ENCODE results near the gene LYZL6. TPM values are rescaled to one million over a fixed set of nuclear protein-coding genes. Genes with fewer than 3 reads are reported as not detected.
"Not testable (repeated sequence)": the region's sequence is repeated elsewhere in the genome, so short reads cannot be mapped to it uniquely, and the experiment has no call there.

LYZL6 gene
- total RNA-seq, 2 donors from 2014 or later: not detected

- Mint-ChIP-seq H3K9me3 (no peaks in the 10 kb centered on the region), H3K36me3 (no peaks in the 10 kb centered on the region), H3K27ac (peak overlapping the region in 1 of 2 donors; percentile 61)
- ATAC-seq: peak; percentile 73 to 87
- peak in 1 of 2 donors; percentile 21 for DNase-seq (ENCODE audit: low spot score in 2 of 2)
Measured at GRCh38 chr17:35898283-35899070, 45.0 kb downstream of the LYZL6 start.

GRCh38 chr17:35897772-35898171 lies 45.7 kb downstream of the LYZL6 start:
- not testable (repeated sequence) for H3K36me3 Mint-ChIP-seq; DNase-seq (ENCODE audit: low spot score in 2 of 2)
- peak; percentile 15 to 63 for ATAC-seq

DNA sequence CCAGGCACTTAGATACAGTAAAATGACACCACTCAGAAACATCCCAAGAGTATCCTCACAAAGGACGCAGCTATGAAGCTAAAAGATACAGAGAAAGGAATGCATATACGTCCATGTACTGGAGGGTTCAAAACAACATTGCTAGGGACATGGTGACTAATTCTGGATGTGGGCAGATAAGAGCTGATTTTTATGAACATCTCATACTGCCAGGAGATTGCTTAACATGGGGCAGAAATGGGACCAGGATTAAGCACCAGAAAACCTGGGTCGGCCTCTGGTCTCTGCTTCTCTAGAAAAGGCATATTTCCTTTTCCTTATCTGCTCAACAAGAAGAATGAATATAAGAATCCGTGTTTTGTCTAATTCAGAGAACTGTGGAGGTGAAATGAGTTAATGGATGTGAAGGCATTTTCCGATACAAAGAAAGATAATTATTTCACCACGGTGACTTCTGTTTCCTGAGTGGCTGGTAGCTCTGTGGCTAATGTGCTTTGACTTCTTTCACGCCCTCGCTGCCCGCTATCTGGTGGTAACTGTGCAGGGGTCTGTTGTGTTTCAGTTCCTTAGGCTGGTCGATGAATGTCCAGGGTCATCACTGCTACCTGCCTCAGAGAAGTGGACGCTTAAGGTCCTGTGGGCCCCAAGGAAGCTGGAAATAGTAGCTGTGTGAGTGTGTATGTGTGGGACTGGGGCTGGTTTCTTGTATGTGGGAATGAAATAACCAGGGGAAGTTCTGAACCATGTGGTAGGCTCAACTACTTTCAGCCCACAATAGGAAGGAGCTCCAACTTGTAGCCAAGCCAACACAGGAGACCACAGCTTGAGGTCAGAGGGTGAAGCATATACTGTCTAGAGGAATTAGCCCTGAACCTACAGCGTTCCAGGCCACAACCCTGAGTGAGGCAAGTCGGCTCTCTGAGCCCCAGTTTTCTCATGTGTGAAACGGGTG lies 47.6 kb downstream of the LYZL6 start:
- H3K9me3 Mint-ChIP-seq: no peaks in the 10 kb centered on the region
- no peaks in the 10 kb centered on the region for H3K36me3 Mint-ChIP-seq
- peak in 1 of 2 donors; percentile 59 for DNase-seq (ENCODE audit: low spot score in 2 of 2)
- peak; percentile 31 to 73 for ATAC-seq
- H3K27ac Mint-ChIP-seq: no peak overlapping the region

More at GRCh38 chr17:35897772-35898171, 45.7 kb downstream of the LYZL6 start:
- not testable (repeated sequence) for H3K27ac Mint-ChIP-seq, H3K9me3 Mint-ChIP-seq

- no peaks in the 10 kb centered on the region for H3K36me3 Mint-ChIP-seq
- DNase-seq (ENCODE audit: low spot score in 2 of 2): no peak
- no peak overlapping the region for H3K27ac Mint-ChIP-seq
Measured at GRCh38 chr17:35894206-35894605, 49.3 kb downstream of the LYZL6 start.

DNA sequence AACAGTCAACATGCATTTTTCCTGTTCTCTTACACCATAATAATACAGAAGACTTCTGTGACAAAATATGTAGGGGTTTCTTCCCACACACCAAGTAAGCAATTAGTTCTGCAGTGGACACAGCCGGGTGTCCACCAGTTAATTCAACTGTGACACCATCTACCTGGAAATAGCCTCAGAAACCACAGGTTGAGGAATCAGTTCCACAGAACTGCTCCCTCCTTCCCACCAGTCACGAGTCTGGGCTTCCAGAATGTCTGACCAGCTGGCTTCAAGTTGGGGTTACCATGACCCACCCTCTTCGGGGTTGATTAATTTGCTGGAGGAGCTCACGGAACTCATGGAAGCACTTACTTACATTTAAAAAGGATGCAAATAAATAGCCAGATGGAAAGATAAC lies 49.8 kb downstream of the LYZL6 start:
- Mint-ChIP-seq H3K36me3 (no peaks in the 10 kb centered on the region), H3K9me3 (no peaks in the 10 kb centered on the region), H3K27ac (no peak overlapping the region)
- ATAC-seq: no peak
- DNase-seq (ENCODE audit: low spot score in 2 of 2): no peak

More at GRCh38 chr17:35894206-35894605, 49.3 kb downstream of the LYZL6 start:
- ATAC-seq: no peak
- no peaks in the 10 kb centered on the region for H3K9me3 Mint-ChIP-seq

DNA sequence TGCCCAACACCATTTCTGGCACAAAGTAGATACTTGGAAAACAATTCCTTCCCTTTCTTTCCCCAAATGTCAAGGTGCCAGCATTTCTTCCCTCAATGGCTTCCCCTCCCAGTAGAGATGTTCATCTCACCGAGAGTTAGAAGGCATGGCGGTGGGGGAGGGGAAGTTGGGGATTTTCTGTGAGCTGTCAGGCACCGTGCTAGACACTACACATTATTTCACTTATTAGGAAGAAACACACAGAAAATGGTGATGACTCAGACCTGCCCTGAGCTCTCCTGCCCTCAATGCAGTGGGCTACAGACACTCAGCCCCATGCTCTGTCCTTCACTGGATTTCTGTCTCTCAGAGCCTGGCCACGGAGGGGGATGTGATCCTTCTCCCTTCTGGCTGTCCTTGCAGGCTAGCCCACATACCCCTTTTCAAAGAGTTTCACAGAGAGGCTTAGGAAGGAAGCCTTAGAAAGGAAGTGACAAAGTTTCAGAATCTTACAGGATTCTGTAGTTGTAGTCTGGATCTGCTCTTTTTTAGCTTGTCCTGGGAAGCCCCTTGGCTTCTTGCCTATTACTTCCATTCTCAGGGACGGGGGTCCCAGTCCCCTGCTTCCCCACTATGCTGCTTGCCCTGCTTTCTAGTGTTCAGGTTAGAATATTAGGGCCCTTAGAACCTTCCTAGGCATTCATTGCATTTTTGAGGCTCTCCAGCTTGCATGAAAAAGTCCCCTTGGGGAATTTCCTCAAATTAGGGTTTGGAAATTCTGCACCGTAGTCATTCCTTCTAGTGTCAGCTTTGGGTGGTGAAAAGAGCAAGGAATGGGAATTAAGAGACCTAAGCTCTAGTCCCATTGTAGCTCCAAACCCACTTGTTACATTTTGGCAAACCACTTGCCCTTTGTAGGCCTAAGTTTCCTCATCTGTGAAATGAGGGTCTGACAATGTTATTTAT lies 51.1 kb downstream of the LYZL6 start:
- peak; percentile 50 to 61 for ATAC-seq
- no peaks in the 10 kb centered on the region for H3K36me3 Mint-ChIP-seq
- peak in 1 of 2 donors; percentile 26 for DNase-seq (ENCODE audit: low spot score in 2 of 2)
- H3K9me3 Mint-ChIP-seq: no peaks in the 10 kb centered on the region
- H3K27ac Mint-ChIP-seq: peak overlapping the region in 1 of 2 donors; percentile 30

DNA sequence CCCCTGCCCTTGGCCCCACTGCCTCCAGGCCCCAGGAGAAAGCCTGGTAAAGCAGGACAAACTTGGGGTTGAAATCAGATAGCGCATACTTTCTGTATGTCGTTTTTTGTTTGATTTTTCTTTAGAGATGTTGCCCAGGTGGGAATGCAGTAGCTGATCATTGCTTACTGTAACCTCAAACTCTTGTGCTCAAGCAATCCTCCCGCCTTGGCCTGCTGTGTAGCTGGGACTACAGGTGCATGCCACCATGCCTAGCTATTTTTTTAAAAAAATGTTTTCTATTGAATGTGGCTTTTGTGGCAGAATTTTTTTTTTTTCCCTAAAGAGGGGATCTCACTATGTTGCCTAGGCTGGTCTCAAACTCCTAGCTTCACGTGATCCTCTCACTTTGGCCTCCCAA lies 52.2 kb downstream of the LYZL6 start:
- no peak overlapping the region for H3K27ac Mint-ChIP-seq
- DNase-seq (ENCODE audit: low spot score in 2 of 2) (no peak), ATAC-seq (no peak)
- no peaks in the 10 kb centered on the region for H3K9me3 Mint-ChIP-seq
- no peaks in the 10 kb centered on the region for H3K36me3 Mint-ChIP-seq

- H3K36me3 Mint-ChIP-seq: no peaks in the 10 kb centered on the region
- DNase-seq (ENCODE audit: low spot score in 2 of 2): no peak
- peak; percentile 35 to 66 for ATAC-seq
- H3K9me3 Mint-ChIP-seq: no peaks in the 10 kb centered on the region
- no peak overlapping the region for H3K27ac Mint-ChIP-seq
Measured at GRCh38 chr17:35890774-35891155, 52.7 kb downstream of the LYZL6 start.

- DNase-seq (ENCODE audit: low spot score in 2 of 2) (no peak), ATAC-seq (no peak)
- H3K9me3 Mint-ChIP-seq: no peaks in the 10 kb centered on the region
- H3K36me3 Mint-ChIP-seq: no peaks in the 10 kb centered on the region
- H3K27ac Mint-ChIP-seq: peak overlapping the region; percentile 57 to 66
Measured at GRCh38 chr17:35889818-35890773, 53.4 kb downstream of the LYZL6 start.

DNA sequence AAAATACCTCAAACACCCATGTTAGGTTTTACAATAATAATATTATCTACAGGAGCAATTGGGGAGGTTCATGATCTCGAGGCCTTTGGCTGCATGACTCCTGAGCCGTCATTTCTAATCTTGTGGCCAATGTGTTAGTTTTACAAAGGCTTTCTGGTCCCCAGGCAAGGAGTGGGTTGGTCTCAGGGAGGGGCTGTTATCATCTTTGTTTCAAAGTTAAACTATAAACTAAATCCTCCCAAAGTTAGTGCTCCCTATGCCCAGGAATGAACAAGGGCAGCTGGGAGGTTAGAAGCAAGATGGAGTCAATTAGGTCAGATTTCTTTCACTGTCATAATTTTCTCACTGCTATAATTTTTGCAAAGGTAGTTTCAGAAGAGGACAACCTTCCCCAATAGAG lies 54.3 kb downstream of the LYZL6 start:
- ATAC-seq: peak; percentile 52 to 76
- H3K9me3 Mint-ChIP-seq: no peaks in the 10 kb centered on the region
- no peaks in the 10 kb centered on the region for H3K36me3 Mint-ChIP-seq
- peak overlapping the region; percentile 29 to 57 for H3K27ac Mint-ChIP-seq
- peak in 1 of 2 donors; percentile 24 for DNase-seq (ENCODE audit: low spot score in 2 of 2)

Other genes with a start within 250 kb of the LYZL6 start
- 1 to 10 TPM in 1 of 2 donors, not detected in 1; 1.1 TPM for gene RASL10B, start 212.1 kb downstream of the LYZL6 start, total RNA-seq
- under 1 TPM in 1 of 2 donors, not detected in 1; 0.16 TPM for gene GAS2L2, start 190.5 kb downstream of the LYZL6 start, total RNA-seq
- not detected for gene C17orf50, start 182.8 kb downstream of the LYZL6 start, total RNA-seq
- under 1 TPM in 1 of 2 donors, not detected in 1; 0.74 TPM for gene MMP28, start 148.1 kb downstream of the LYZL6 start, total RNA-seq
- gene TAF15, start 134.2 kb downstream of the LYZL6 start, total RNA-seq: 100 to 1,000 TPM; 283 to 312 TPM
- gene HEATR9, start 74.8 kb downstream of the LYZL6 start, total RNA-seq: not detected
- 10 to 100 TPM; 13.1 to 14.7 TPM for gene CCL5, start 63.4 kb downstream of the LYZL6 start, total RNA-seq
- gene RDM1, start 12.9 kb downstream of the LYZL6 start, total RNA-seq: 10 to 100 TPM in 1 of 2 donors, 1 to 10 TPM in 1; 8.4 to 12.8 TPM
- gene CCL16, start 37.8 kb upstream of the LYZL6 start, total RNA-seq: not detected
- gene CCL14, start 43.0 kb upstream of the LYZL6 start, total RNA-seq: not detected
- not detected for gene CCL15, start 57.8 kb upstream of the LYZL6 start, total RNA-seq
- not detected for gene CCL23, start 74.3 kb upstream of the LYZL6 start, total RNA-seq
- gene CCL18, start 120.6 kb upstream of the LYZL6 start, total RNA-seq: under 1 TPM in 1 of 2 donors, not detected in 1; 0.37 TPM
- 10 to 100 TPM; 34.3 to 64.4 TPM for gene CCL3, start 146.4 kb upstream of the LYZL6 start, total RNA-seq
- 10 to 100 TPM; 22.9 to 65.8 TPM for gene CCL4, start 160.1 kb upstream of the LYZL6 start, total RNA-seq
- gene TBC1D3B, start 232.9 kb upstream of the LYZL6 start, total RNA-seq: 1 to 10 TPM; 4.3 to 7.6 TPM

Measured in activated naive CD4-positive, alpha-beta T cell treated with anti-CD3 and anti-CD28 coated beads, Interleukin-2, amount 50 U/mL, for 72 hours (primary cell).